ENCODE results near the gene CXorf38.

GRCh38 chrX:40663880-40664630 lies 16.7 kb upstream of the CXorf38 start:
- TF ChIP-seq EZH2phosphoT487 (IDR thresholded peaks at IDR 0.05; ENCODE audit: borderline replicate concordance, low read length) (no peak), CTCF (conservative IDR thresholded peaks at IDR 0.05; ENCODE audit: low read depth, low read length) (peak; percentile 50), EZH2 (IDR thresholded peaks at IDR 0.05; ENCODE audit: low read length, unreplicated experiment) (no peak)

All from PC-3 (cell line).